ENCODE measurements around the gene DMRTA1.
A peak's percentile ranks its signal among the peaks of the same experiment; 100 is the strongest.
"Not testable (repeated sequence)": the region's sequence is repeated elsewhere in the genome, so short reads cannot be mapped to it uniquely, and the experiment has no call there.

DMRTA1 gene

DNA sequence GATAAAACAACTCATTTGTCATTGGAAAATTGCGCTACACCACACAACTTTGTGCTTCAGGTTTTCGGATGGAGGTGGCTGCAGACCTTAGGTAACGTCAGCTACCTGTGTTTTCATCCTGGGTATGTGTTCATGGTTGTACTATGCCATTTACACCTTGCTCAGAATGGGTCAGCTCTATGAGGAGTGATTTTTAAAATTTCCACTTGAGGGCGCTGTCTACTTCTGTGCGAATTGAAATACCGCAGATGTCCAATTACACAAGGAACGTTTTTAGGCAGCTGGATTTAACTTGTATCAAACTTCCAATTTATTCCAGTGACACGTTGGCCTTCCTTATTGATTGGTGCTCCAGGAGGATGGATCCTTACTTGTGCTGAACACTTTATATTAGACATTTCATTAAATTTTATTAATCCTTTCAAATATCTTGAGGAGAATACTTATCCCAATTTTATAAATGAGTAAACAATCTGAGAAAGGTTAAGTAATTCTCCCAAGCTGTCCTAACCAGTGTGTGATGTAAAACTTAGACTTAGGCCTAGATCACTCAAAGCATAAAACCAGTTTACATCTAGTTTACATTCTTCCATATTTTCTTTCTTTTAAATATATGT lies 23.4 kb downstream of the DMRTA1 start:
- DNase-seq, result peak; percentile 74

GRCh38 chr9:22481566-22481965 lies 34.9 kb downstream of the DMRTA1 start:
- DNase-seq, result no peak

DNA sequence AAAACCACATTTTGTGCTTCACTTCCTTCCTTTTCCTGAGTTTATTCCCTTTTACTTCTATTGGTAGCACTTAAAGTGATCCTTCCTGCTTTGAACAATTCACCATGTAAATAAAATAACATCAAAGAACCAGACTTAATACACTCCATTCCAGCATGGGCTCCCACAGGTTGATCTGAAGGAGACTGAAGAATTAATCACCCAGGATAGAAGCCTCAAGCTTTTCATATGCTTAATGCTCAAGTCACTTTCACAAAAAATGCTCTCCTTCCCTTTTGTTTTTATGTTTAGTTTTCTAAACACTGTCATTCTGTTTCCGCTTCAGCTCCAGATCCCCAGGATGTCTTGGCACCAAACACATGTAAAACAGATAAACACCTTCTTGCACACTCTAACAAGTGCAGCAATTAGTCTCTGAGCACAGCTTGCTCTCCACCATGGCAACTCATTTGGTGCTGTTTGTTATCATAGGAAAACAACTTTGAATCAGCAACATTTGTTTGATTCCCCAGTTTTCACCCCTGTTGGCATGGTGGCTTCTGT lies 37.0 kb downstream of the DMRTA1 start:
- peak; percentile 6 to 50 for DNase-seq

DNA sequence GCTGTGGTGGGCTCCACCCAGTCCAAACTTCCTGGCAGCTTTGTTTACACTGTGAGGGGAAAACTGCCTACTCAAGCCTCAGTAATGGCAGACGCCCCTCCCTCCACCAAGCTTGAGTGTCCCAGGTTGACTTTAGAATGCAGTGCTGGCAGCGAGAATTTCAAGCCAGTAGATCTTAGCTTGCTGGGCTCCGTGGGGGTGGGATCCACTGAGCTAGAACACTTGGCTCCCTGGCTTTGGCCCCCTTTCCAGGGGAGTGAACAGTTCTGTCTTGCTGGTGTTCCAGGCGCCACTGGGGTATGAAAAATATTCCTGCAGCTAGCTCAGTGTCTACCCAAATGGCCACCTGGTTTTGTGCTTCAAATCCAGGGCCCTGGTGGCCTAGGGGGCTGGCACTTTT lies 49.6 kb downstream of the DMRTA1 start:
- not testable (repeated sequence) for DNase-seq
